Anterior cingulate cortex (tissue), 58 donors: ENCODE measurements around the gene MEA1.
"Not testable (repeated sequence)": the region's sequence is repeated elsewhere in the genome, so short reads cannot be mapped to it uniquely, and the experiment has no call there.

Experiments used
- DNase-seq, 58 donors: peaks; one replicate each; lab custom pipeline; 2025; lab: John Stamatoyannopoulos, UW

MEA1 gene

GRCh38 chr6:43013097-43013842 lies 476 bp downstream of the MEA1 start:
- DNase-seq = peak in 12 of 58 donors; percentile 15 to 84 (median 66)

- DNase-seq = no peak
These were observed 1.4 kb downstream of the MEA1 start for GRCh38 chr6:43012364-43012763.

- no peak for DNase-seq
These were observed 2.5 kb downstream of the MEA1 start for GRCh38 chr6:43011207-43011606.

GRCh38 chr6:43009124-43009523 lies 4.6 kb downstream of the MEA1 start:
- peak in 12 of 58 donors; percentile 2 to 58 (median 8) for DNase-seq

- DNase-seq = no peak
These were observed 6.6 kb downstream of the MEA1 start for GRCh38 chr6:43007126-43007525.

- DNase-seq = no peak
These were observed 7.5 kb downstream of the MEA1 start for GRCh38 chr6:43006251-43006650.

GRCh38 chr6:43005844-43006243 lies 7.9 kb downstream of the MEA1 start:
- DNase-seq = no peak

- DNase-seq = no peak
These were observed 11.9 kb downstream of the MEA1 start for GRCh38 chr6:43001843-43002242.

GRCh38 chr6:42998205-42998604 lies 15.5 kb downstream of the MEA1 start:
- DNase-seq = not testable (repeated sequence)

- no peak for DNase-seq
These were observed 17.2 kb downstream of the MEA1 start for GRCh38 chr6:42996513-42996912.

- DNase-seq = no peak
These were observed 20.3 kb downstream of the MEA1 start for GRCh38 chr6:42993445-42993844.

GRCh38 chr6:42989923-42990322 lies 23.8 kb downstream of the MEA1 start:
- no peak for DNase-seq

GRCh38 chr6:42988486-42989020 lies 25.2 kb downstream of the MEA1 start:
- DNase-seq = no peak

GRCh38 chr6:42987533-42988451 lies 26.0 kb downstream of the MEA1 start:
- no peak for DNase-seq

- no peak for DNase-seq
These were observed 28.7 kb downstream of the MEA1 start for GRCh38 chr6:42984924-42985475.

GRCh38 chr6:42984001-42984923 lies 29.5 kb downstream of the MEA1 start, which contains the start of gene PPP2R5D:
Gene PPP2R5D, plus strand, starts transcription at chr6:42984570. Its CDS starts 108 bp downstream, at chr6:42984678.
- peak; percentile 68 to 100 (median 96) for DNase-seq

- DNase-seq = no peak
These were observed 31.9 kb downstream of the MEA1 start for GRCh38 chr6:42981836-42982235.

- DNase-seq = no peak
These were observed 34.1 kb downstream of the MEA1 start for GRCh38 chr6:42979523-42980177.
